Measurements from ENCODE around the gene SP110. TPM values are rescaled to one million over a fixed set of nuclear protein-coding genes. Genes with fewer than 3 reads are reported as not detected.

SP110 gene
- total and polyA plus RNA-seq, 9 of the 15 experiments (the other 6 are each of a cell fraction or from before 2014, with no cell fraction given): 3.6 to 11.0 (median 7.1) TPM

GRCh38 chr2:230179907-230180306 lies 39.9 kb downstream of the SP110 start:
- no peak overlapping the region for H3K4me3 ChIP-seq
- no peaks in the 10 kb centered on the region; a peak in 1 of 5 replicates for H3K27me3 ChIP-seq (ENCODE audit: control insufficient read depth in 2 of 2, insufficient read depth in 2 of 2, low read length in 2 of 2)
- no peaks in the 10 kb centered on the region for H3K79me2 ChIP-seq (ENCODE audit: control insufficient read depth, insufficient read depth, low read length)
- DNase-seq (ENCODE audit: extremely low read depth in 1 of 4, low spot score in 3 of 4) (no peak), FAIRE-seq (no peak), ATAC-seq (no peak)
- H3K4me1 ChIP-seq (replicated peaks in 1 of 2; ENCODE audit: control insufficient read depth in 2 of 2, insufficient read depth in 2 of 2, low read length in 2 of 2): no peaks in the 10 kb centered on the region
- in situ Hi-C loops (cut with MboI) (no loop called here), intact Hi-C loops (cut with micrococcal nuclease) (no loop called here)
- H2AFZ ChIP-seq (ENCODE audit: low read depth, low read length): no peak overlapping the region
- TF ChIP-seq HDAC1 (IDR thresholded peaks at IDR 0.05) (no peak), PTTG1 (tag; IDR thresholded peaks at IDR 0.05; ENCODE audit: low read depth) (no peak), MCM5 (IDR thresholded peaks at IDR 0.05; ENCODE audit: low read depth) (no peak), SNIP1 (IDR thresholded peaks at IDR 0.05; ENCODE audit: low read depth) (no peak), HMGXB4 (CRISPR knock-in tag; IDR thresholded peaks at IDR 0.05) (no peak), SMARCE1 (IDR thresholded peaks at IDR 0.05) (no peak), GATAD2A (IDR thresholded peaks at IDR 0.05) (no peak), TRIM25 (IDR thresholded peaks at IDR 0.05; ENCODE audit: borderline replicate concordance) (no peak), XRCC3 (IDR thresholded peaks at IDR 0.05) (no peak), NBN (IDR thresholded peaks at IDR 0.05; ENCODE audit: low read depth) (no peak), CCNT2 (IDR thresholded peaks at IDR 0.05; ENCODE audit: borderline replicate concordance, extremely low read depth, insufficient read length, low read depth, low read length) (no peak), XRCC4 (IDR thresholded peaks at IDR 0.05; ENCODE audit: extremely low read depth, insufficient read depth, insufficient read length) (no peak), ADNP (tag; IDR thresholded peaks at IDR 0.05) (no peak), FOXK1 (CRISPR knock-in tag; IDR thresholded peaks at IDR 0.05; ENCODE audit: borderline replicate concordance) (no peak), NONO (IDR thresholded peaks at IDR 0.05; ENCODE audit: low read depth in 2 of 2, low read length in 1 of 2) (no peak)
- 13% methylated on average over 5 of the region's 7 CpGs for WGBS (ENCODE audit: insufficient coverage, low coverage, missing lambda C conversion rate)
- no peaks in the 10 kb centered on the region for H3K9me3 ChIP-seq (replicated peaks; ENCODE audit: control insufficient read depth, insufficient read depth, low read depth, low read length)
- no peaks in the 10 kb centered on the region for H4K20me1 ChIP-seq (replicated peaks; ENCODE audit: control insufficient read depth, insufficient read depth, low read length)
- no peak overlapping the region for H3K27ac ChIP-seq (ENCODE audit: extremely low read depth, low read depth, low read length)
- no peak overlapping the region for H3K9ac ChIP-seq (ENCODE audit: insufficient read depth in 1 of 2, low read depth in 2 of 2, low read length in 2 of 2)
- no TSS peak for BruUV-seq (replicated peaks)
- no peaks in the 10 kb centered on the region for H3K36me3 ChIP-seq (ENCODE audit: control insufficient read depth, insufficient read depth, low read length)
- POLR2A ChIA-PET: no interaction called here
- H3K4me2 ChIP-seq (ENCODE audit: insufficient read depth, low read length): no peak overlapping the region
- no peaks in the 10 kb centered on the region for H3K9me1 ChIP-seq (ENCODE audit: control insufficient read depth, insufficient read depth, low read length)
- CTCF ChIA-PET (ENCODE audit: low intra/inter-chr PET ratio): no interaction called here

Data from K562 (cell line).